HG03565 (cell line): Measurements from ENCODE around the gene GPATCH2.
"Not testable (repeated sequence)": the region's sequence is repeated elsewhere in the genome, so short reads cannot be mapped to it uniquely, and the experiment has no call there.

Source experiments
- ATAC-seq: cut with Tn5 transposase; IDR thresholded peaks from one replicate; pipeline ENCODE4 v1.9.1; 2021; ENCODE audit warnings: mild to moderate bottlenecking, moderate library complexity; ENCODE audit not compliant: unreplicated experiment

The GPATCH2 gene

GRCh38 chr1:217527151-217527550 is 103.7 kb downstream of the GPATCH2 start:
- ATAC-seq = no peak

DNA sequence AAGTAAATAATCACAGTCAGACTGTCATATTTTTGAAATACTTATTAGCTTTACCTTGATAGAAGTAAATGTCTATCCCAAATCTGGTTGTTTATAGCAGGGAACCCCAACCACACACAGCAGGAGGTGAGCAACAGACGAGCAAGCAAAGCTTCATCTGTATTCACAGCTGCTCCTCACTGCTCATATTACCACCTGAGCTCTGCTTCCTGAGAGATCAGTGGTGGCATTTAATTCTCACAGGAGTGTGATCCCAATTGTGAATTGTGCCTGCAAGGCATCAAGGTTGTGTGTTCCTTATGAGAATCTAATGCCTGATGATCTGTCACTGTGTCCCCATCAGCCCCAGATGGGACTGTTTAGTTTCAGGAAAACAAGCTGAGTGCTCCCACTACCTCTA is 104.3 kb downstream of the GPATCH2 start:
- ATAC-seq = no peak

DNA sequence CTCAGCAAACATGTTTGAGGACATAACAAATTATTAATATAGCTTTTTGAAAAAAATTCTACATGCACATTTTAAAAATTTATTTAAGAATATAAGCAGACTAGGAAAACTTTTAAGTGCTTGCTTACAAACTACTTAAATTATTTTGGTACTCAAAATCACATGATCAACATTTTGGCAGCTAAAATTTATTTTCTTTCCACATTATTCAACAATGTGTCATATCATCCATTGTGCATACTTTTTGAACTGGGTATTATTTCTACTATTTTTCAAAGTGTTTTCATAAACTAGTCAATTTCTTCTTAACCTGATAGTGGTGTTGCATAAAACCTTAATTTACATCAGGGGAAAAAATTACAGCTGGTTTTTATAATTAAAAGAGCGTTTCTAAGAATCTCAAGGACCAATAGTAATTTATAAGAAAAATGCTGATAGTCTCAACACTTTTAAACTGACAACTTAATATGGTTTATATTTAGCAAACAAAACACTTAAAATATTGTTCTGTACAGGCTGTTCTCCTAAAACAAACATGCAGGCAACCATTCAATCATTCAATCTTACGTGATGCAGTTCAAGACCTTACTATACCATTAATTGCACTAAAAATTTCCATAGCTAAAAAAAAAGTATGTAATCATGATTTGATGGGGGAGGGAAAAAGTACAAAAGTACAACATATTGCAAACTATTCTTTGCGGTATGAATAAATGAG is 105.0 kb downstream of the GPATCH2 start:
- no peak for ATAC-seq

GRCh38 chr1:217524787-217525520 is 105.9 kb downstream of the GPATCH2 start:
- no peak for ATAC-seq

GRCh38 chr1:217523921-217524320 is 107.0 kb downstream of the GPATCH2 start:
- not testable (repeated sequence) for ATAC-seq

DNA sequence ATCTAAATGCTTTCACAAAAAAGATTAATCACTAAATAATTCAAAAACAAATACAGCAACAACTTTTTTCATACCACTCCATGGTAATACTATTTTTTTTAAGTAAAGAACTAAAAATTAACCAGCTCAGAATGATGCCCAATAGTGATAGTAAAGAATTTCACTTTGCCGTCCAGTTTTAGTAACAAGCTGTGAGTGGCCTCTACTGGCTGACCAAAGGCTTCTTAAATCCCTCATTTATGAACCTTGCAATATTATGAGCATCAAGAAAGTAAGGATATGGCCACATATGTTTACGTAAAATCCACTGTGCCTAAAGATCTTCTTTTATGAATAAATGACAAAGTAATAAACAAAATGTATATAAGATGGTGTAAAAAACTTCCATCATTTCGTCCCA is 108.6 kb downstream of the GPATCH2 start:
- ATAC-seq = no peak

GRCh38 chr1:217521317-217521716 is 109.6 kb downstream of the GPATCH2 start:
- ATAC-seq = no peak

DNA sequence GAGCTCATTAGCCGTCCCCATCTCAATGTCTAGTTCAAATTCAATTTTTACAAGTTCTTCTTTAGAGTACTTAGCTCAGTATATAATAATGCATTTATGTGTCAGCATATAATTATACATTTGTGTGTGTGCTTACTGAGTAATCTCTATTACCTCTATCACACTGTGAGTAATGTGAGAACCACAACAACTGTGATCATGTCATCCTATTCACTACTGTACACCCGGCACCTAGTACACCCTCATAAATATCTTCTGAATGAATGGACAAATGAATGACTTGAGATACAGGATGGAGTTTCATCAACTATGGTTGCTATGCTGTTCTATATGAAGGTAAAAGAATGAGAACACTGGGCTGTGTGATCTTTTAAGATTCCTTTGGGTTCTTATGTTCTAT is 124.0 kb downstream of the GPATCH2 start:
- ATAC-seq = no peak

GRCh38 chr1:217498209-217498608 is 132.7 kb downstream of the GPATCH2 start:
- ATAC-seq = no peak

DNA sequence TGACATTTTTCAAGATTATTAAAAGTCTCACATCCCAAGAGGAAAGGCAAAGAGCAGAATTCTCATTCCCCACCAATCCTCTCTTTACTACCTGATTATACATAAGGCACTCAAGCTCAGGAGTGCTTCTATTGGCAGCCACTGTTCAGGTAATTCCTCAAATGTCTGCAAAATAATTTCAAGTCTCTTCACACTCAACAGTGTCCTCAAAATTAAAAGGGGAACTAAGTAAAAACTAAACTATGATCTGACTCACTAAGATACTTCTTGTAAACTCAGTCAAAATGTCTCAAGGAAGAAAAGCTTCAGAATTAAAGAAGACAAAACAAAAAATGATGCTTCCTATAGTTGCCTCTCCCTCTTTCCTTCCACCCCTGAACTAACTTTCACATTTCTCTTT is 135.6 kb downstream of the GPATCH2 start:
- peak; percentile 92 for ATAC-seq

- ATAC-seq = peak; percentile 62
These were observed 136.1 kb downstream of the GPATCH2 start for GRCh38 chr1:217494767-217495166.

DNA sequence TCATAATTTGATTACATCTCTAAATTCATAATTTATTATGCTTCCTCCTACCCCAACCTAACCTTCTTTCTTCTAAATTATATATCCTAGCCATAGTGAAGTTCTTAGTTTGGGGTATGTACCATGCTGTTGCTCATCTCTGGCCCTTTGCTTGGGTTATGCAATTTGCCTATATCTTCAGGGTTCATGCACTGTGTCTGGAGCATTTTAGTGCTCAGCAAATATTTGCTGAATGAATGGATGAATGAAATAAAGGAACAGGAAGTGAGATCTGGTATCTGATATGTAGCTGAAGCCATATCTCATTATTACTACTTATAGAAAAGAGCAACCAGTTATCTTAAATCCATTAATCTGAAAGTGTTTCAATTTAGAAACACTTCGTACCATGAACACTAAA is 137.6 kb downstream of the GPATCH2 start:
- no peak for ATAC-seq

GRCh38 chr1:217484871-217485270 is 146.0 kb downstream of the GPATCH2 start:
- no peak for ATAC-seq

GRCh38 chr1:217482356-217483102 is 148.4 kb downstream of the GPATCH2 start:
- ATAC-seq = peak; percentile 99

DNA sequence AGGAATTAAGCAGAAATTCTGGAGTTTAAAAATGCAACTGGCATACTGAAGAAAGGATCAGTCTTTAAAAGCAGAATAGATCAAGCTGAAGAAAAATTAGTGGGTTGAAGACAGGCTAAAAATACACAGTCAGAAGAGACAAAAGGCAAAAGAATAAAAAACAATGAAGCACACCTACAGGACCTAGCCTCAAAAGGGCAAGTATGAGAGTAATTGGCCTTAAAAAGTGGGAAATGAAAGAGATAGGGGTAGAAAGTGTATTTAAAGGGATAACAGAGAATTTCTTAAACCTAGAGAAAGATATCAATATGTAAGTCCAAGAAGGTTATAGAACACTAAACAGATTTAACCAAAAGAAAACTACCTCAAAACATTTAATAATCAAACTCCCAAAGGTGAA is 152.4 kb downstream of the GPATCH2 start:
- no peak for ATAC-seq

DNA sequence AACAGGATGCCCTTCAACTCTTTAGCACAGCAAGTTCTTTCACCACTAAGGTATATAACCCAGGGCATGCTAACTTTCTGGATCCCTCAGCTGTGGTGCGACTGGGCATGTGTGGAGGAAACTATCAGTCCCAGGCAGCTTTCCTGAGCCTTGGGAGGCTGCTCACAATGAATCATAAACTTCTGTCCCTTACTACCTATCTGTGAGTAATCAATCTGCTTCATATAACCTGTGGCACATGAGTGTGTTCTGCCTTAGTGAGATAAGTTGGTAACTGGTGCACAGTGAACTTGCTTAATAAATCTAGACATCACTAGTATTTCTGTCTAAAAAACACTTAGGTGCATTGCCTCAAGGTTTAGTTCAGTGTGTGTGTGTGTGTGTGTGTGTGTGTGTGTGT is 158.0 kb downstream of the GPATCH2 start:
- no peak for ATAC-seq

DNA sequence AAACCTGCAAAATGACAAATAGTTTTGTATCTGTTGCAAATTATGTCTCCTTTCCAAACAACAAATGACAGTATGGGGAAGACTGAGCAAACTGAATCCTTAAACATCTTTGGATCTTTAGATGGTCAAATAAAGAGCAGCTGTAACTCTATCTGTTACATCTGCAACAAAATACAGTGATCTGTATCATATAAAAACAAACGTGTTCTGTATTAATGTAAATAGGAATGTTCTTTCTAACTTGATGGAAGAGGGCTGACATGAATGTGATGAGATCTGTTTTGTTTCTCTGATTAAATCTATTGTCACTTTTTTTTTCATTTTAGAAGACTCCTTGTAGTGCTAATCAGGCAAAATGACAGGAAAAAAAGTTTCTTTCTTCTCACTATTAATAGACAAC is 159.5 kb downstream of the GPATCH2 start:
- no peak for ATAC-seq

DNA sequence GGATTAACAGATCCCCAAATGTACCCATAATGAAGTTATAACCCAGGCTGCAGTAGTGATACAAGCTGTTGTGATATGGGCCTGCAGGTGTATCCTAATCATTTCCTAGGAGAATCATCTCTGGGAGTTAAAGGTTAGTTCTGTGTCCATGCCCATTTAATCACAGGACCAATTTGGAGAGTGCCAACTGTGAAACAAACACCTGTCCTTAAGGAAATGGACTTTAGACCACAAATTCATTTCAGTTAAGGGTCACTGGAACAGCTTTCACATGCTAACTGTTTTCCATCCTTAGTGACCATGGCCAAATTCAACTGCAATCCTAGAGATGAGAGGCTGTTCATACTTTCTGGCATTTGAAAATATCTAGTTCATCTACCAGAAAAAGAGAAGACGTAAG is 160.9 kb downstream of the GPATCH2 start:
- no peak for ATAC-seq

GRCh38 chr1:217465102-217465501 is 165.8 kb downstream of the GPATCH2 start:
- ATAC-seq = no peak

GRCh38 chr1:217462666-217463065 is 168.2 kb downstream of the GPATCH2 start:
- no peak for ATAC-seq

DNA sequence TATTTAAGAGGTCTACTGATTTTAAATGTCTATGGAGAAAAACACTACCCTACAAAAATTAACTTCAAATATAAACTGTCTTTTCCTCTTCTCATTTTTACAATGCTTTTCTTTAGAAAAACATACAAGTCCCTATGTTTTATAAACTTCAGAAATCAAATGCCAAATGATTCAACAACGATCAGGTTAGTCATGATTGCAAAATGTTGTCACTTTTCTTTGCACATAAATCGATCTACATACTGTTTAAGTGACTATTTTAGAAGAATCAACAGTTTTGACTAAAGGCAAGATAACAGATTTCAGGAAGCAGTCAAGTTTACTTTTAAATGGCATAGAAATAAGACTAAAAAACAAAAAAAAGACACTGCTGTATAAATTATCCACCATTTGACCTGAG is 168.7 kb downstream of the GPATCH2 start:
- ATAC-seq = no peak

DNA sequence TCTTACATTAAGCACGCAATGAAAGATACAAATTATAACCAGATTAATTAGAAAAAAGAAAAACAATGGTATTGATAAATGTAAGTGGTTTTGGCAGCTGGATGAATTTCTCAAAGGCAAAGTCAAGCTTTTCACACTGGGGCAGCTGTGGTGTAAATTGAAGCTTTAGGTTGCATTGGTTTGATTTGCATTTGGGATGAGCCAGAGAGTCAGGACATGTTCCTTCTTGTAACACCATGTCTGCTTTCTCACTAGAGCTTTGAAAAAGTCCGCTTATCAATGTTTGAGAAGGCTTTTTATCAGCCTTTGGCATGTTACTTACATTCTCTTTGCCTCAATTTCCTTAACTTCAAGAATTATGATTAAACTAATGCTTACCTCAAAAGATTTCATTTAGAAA is 173.9 kb downstream of the GPATCH2 start:
- ATAC-seq = no peak
